ENCODE results near the gene NGEF. TPM values are rescaled to one million over a fixed set of nuclear protein-coding genes. Genes with fewer than 3 reads are reported as not detected.
A peak's percentile ranks its signal among the peaks of the same experiment; 100 is the strongest.

Gene NGEF
- total RNA-seq, 1 experiment from 2014 or later, result 35.4 TPM

DNA sequence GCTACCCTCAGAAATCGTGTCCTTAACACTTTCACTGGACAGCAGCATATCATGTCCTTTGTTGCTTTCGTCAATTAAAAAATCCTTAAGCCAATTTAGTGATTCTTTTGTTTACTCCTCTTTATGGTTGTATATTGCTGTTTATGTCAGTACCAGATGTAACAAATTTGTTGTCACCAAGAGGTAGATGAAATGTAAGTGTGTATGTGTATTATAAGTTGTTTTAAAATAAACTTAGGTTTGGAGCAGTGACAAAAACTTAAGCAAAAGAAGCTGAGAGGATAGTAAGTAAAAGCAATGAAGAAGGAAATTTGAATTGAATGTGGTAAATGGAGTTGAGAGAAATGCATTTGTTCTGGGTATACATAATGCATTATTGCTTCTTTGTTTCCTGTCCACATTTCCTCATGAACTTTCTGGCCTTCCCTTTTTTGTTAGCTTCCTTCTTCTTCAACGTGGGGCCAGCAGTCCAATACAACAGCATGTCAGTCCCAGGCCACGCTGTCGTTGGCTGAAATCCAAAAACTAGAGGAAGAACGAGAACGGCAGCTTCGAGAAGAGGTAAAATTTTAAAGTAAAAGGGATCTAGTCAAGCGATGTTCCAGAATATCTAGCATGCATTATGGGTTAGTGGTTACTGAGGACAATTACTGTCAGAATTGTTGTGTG is 173.5 kb downstream of the NGEF start:
- no peak for DNase-seq (ENCODE audit: low read depth)

DNA sequence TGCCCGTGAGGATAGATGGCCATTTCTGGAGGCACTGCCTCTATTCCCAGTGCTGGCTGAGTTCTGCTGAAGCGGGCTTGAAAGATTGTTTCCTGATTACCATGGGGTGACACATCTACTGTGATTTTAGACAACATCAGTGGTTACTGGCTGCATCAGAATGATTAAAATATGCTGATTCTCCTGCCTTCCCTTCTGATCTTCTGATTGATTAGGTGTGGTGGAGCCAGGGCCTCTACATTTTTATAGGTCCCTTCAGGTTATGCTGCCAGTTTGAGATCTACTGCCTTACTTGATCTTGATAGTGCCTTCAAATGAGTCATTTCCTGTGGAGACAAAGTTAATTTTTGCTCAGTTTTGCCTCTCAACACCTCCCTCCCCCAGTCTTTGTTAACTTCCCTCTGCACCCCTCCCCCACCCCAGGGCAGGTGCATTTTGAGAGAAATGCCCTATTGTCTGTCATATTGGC is 174.6 kb downstream of the NGEF start:
- DNase-seq (ENCODE audit: low read depth), result peak; percentile 55

DNA sequence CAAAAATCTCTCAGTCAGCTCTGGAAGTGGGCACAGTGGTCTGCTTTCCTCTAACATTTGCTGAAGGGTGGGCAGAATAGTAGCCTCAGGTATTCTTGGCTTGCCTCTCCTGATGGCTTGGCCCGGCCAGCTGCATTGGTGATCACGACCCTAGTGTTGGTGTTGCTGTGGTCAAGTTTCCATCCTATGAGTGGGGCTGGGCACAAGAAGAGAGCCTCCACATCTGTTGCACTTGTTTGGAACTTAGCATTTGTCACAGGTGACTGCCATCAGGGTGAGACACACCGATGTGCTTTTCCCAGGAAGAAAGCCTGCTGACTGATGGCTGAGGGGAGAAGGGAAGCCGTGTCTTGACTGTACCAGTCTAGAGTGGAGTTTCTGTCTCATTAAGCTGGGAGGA is 176.1 kb downstream of the NGEF start:
- DNase-seq (ENCODE audit: low read depth), result no peak

DNA sequence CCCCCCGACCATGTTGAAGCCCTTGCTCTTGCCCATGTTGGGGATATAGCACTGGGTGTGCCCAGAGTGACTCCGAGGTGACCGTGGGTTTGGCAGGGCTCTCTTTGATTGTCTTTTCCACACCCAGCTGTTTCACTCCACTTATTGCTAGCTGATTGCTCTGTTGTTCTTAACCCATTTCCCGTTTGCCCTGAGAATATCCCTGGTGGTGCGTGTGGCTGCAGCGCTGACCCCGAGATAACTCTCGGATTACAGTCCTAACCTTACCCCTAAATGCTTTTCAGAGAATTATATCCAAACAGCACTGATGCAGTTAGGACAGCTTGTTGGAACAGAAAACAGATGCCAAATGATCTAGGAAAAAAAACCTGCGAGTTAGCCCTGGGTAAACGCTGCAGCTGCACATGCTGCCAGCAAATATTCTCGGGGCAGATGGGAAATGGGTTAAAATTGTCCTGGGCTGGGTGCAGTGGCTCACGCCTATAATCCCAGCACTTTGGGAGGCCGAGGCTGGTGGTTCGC is 177.3 kb downstream of the NGEF start:
- DNase-seq (ENCODE audit: low read depth), result no peak

DNA sequence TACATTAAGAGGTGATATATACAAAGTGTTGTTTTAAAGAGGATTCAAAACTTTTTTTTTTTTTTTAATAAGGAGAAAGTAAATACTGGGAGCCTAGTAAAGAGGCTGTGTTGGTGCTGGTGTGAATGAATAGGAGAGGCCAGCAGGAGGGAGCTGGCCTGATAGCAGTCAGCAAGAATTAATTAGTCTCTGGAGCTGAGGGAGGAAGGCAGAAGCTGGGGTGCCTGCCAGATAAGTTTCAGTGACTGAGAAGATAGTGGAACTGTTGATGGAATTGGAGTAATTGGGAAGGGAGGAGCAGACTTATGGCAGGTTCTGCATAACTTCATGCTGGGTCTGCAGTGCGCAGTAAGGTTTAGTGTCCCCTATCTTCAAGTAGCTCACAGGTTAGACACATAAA is 179.2 kb downstream of the NGEF start:
- DNase-seq (ENCODE audit: low read depth), result no peak

DNA sequence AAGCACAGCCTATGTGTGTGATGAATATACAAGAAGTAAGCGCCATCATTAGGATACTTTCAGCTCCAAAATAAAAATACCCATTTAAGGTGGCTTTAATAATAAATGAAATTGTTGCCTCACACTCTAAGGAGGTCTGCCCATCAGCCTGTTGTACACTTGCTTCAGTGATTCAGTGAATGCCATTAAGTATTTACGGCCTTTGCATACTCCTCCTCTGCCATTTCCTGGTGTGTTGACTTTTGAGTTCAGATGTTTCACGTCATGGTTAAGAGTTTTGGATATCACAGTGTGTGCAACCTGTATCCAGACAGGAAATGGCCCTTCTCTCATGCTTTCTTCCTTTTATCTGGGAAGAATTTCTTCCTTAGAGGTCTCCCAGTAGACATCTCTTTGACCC is 181.6 kb downstream of the NGEF start:
- no peak for DNase-seq (ENCODE audit: low read depth)

DNA sequence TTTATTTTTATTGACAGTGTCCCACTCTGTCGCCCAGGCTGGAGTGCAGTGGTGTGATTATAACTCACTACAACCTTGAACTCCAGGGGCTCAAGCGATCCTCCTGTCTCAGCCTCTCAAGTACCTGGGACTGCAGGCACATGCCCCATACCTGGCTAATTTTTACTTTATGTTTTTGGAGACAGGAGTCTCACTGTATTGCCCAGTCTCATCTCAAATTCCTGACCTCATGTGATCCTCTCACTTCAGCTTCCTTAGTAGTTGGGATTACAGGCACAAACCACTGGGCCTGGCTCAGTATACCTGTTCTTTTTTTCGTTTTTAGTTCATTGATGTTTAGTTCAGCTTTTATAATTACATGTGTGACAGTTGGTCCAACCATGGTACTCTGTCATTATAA is 183.1 kb downstream of the NGEF start:
- DNase-seq (ENCODE audit: low read depth), result no peak

Other genes with a start within 250 kb of the NGEF start
- not detected in 2 replicates for gene KCNJ13, start 236.7 kb downstream of the NGEF start, total RNA-seq (2014; rRNA removed; shearing (Covaris generic))
- 0.24 and 0.98 TPM in 2 replicates for gene SNORC, start 143.0 kb downstream of the NGEF start, total RNA-seq (2014; rRNA removed; shearing (Covaris generic))
- not detected in 2 replicates for gene NEU2, start 19.4 kb upstream of the NGEF start, total RNA-seq (2014; rRNA removed; shearing (Covaris generic))
- 0.24 and 1.1 TPM in 2 replicates for gene INPP5D, start 47.1 kb upstream of the NGEF start, total RNA-seq (2014; rRNA removed; shearing (Covaris generic))
- 51.3 and 60.2 TPM in 2 replicates for gene ATG16L1, start 238.4 kb upstream of the NGEF start, total RNA-seq (2014; rRNA removed; shearing (Covaris generic))